ENCODE results near the gene HDAC4. TPM values are rescaled to one million over a fixed set of nuclear protein-coding genes. Genes with fewer than 3 reads are reported as not detected.

HDAC4 gene
- total and polyA plus RNA-seq, 10 of the 15 experiments (the other 5 are each of a cell fraction or from before 2014, with no cell fraction given) = 0.22 to 15.7 (median 4.8) TPM

DNA sequence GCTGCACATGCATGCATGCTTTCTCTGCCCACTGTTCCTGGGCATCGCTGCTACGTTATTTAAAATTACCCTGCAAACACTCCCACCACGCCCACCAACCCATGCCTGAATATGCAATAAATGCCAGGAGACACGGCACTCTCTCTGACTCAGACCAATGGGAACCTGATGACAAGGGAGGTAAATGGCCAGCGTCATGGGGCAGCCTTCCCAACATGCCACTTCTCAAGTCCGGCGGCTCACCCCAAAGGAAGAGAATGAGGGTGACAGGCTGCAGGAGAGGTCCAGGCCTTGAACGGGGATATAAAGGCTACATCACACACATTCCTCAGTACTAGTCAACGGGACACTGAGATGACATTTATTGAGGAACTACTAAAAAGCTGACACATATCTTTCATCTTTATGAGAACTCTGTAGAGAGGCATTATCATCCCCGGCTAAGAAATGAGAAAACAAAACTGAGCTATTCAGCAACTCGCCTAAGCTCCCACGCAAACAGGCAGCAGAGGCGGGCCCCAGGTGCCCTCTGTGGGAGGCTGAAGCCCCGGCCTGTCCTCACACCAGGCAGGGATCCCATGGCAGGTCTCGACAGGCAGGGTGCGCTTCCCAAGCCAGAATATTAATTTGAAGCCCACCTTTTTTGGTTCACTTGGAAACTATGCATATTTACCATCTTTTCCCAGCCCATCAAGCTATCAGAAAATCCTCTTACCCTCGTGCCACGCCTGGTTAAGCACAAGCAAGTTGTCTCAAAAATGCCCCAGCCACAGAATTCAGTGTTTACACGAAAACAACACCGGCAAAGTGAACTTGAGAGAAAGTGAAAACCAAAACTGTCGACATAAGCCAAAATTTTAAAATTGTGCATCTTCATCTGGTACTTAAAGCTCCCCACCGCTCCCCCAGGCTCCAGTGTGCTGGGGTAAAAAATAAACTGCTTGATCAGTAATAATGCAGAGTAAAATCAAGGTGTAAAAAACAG lies 166.3 kb downstream of the HDAC4 start:
- in situ Hi-C loops (cut with MboI) = no loop called here
- WGBS (ENCODE audit: insufficient coverage, insufficient replicate concordance, low lambda C conversion rate, missing lambda C conversion rate) = 56% methylated on average over 22 of the region's 22 CpGs
- Histone ChIP-seq H2AFZ (ENCODE audit: control insufficient read depth, low read depth, low read length) (no peak overlapping the region), H3K79me2 (ENCODE audit: control insufficient read depth, insufficient read depth, low read length) (no peaks in the 10 kb centered on the region), H3K9ac (ENCODE audit: control insufficient read depth, insufficient read depth, low read length) (no peak overlapping the region), H3K4me1 (ENCODE audit: control insufficient read depth, insufficient read depth, low read length) (no peaks in the 10 kb centered on the region), H3K27me3 (replicated peaks in 1 of 2; ENCODE audit: control insufficient read depth in 2 of 2, insufficient read depth in 2 of 2, low read length in 1 of 2) (no peaks in the 10 kb centered on the region), H3K9me3 (replicated peaks; ENCODE audit: control insufficient read depth, insufficient read depth, low read length) (no peaks in the 10 kb centered on the region), H4K20me1 (ENCODE audit: control insufficient read depth, insufficient read depth) (peaks cover 10% of the 10 kb centered on the region), H3K4me3 (no peak overlapping the region), H3K36me3 (ENCODE audit: control insufficient read depth in 2 of 2, insufficient read depth in 2 of 2, low read length in 1 of 2) (no peaks in the 10 kb centered on the region), H3K4me2 (ENCODE audit: control insufficient read depth, insufficient read depth) (no peak overlapping the region), H3K27ac (ENCODE audit: control insufficient read depth, insufficient read depth) (no peak overlapping the region)
- SMC1A ChIA-PET (ENCODE audit: uncharacterized antibody, unreplicated experiment) = interaction anchor here (1.1 to 1.4 kb wide), 4 partner anchors 13 to 147 kb away, joined by 3 to 5 read pairs (median 4); no protein-coding TSS in a partner anchor
- intact Hi-C loops (cut with micrococcal nuclease; ENCODE audit: unreplicated experiment) = no loop called here
- no peak for DNase-seq (ENCODE audit: low read depth, low spot score)
- CTCF ChIA-PET = interaction anchor here (1.0 kb wide), 1 partner anchor 18 kb away, joined by 3 read pairs; no protein-coding TSS in a partner anchor
- TSS peak; percentile 48 for BruUV-seq (replicated peaks)
- peak; percentile 78 for ATAC-seq
- POLR2A ChIA-PET = interaction anchor here (0.5 kb wide), 1 partner anchor 145 kb away, joined by 3 read pairs; no protein-coding TSS in a partner anchor
- no peak for FAIRE-seq
- RAD21 ChIA-PET (ENCODE audit: unreplicated experiment) = interaction anchor here (0.9 kb wide), 1 partner anchor 90 kb away, joined by 5 read pairs; no protein-coding TSS in a partner anchor
- no peak for TF ChIP-seq FOS (IDR thresholded peaks at IDR 0.05; ENCODE audit: borderline replicate concordance, extremely low read depth, insufficient read length)
- TF ChIP-seq, protein P1, sequence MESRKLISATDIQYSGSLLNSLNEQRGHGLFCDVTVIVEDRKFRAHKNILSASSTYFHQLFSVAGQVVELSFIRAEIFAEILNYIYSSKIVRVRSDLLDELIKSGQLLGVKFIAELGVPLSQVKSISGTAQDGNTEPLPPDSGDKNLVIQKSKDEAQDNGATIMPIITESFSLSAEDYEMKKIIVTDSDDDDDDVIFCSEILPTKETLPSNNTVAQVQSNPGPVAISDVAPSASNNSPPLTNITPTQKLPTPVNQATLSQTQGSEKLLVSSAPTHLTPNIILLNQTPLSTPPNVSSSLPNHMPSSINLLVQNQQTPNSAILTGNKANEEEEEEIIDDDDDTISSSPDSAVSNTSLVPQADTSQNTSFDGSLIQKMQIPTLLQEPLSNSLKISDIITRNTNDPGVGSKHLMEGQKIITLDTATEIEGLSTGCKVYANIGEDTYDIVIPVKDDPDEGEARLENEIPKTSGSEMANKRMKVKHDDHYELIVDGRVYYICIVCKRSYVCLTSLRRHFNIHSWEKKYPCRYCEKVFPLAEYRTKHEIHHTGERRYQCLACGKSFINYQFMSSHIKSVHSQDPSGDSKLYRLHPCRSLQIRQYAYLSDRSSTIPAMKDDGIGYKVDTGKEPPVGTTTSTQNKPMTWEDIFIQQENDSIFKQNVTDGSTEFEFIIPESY (IDR thresholded peaks at IDR 0.05) = no peak
- TF ChIP-seq, protein P2, sequence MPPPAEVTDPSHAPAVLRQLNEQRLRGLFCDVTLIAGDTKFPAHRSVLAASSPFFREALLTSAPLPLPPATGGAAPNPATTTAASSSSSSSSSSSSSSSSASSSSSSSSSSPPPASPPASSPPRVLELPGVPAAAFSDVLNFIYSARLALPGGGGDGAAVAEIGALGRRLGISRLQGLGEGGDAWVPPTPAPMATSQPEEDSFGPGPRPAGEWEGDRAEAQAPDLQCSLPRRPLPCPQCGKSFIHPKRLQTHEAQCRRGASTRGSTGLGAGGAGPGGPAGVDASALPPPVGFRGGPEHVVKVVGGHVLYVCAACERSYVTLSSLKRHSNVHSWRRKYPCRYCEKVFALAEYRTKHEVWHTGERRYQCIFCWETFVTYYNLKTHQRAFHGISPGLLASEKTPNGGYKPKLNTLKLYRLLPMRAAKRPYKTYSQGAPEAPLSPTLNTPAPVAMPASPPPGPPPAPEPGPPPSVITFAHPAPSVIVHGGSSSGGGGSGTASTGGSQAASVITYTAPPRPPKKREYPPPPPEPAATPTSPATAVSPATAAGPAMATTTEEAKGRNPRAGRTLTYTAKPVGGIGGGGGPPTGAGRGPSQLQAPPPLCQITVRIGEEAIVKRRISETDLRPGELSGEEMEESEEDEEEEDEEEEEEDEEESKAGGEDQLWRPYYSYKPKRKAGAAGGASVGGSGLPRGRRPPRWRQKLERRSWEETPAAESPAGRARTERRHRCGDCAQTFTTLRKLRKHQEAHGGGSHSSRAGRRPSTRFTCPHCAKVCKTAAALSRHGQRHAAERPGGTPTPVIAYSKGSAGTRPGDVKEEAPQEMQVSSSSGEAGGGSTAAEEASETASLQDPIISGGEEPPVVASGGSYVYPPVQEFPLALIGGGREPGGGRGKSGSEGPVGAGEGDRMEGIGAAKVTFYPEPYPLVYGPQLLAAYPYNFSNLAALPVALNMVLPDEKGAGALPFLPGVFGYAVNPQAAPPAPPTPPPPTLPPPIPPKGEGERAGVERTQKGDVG (CRISPR knock-in tag; IDR thresholded peaks at IDR 0.05) = no peak
- TF ChIP-seq IKZF1 (conservative IDR thresholded peaks at IDR 0.05) = 0 out of 2 replicates have a peak, but pooled peaks have one; percentile 12
- no peak for TF ChIP-seq NFIC (IDR thresholded peaks at IDR 0.05; ENCODE audit: low read depth, low read length)
- TF ChIP-seq, protein P3, sequence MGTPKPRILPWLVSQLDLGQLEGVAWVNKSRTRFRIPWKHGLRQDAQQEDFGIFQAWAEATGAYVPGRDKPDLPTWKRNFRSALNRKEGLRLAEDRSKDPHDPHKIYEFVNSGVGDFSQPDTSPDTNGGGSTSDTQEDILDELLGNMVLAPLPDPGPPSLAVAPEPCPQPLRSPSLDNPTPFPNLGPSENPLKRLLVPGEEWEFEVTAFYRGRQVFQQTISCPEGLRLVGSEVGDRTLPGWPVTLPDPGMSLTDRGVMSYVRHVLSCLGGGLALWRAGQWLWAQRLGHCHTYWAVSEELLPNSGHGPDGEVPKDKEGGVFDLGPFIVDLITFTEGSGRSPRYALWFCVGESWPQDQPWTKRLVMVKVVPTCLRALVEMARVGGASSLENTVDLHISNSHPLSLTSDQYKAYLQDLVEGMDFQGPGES (IDR thresholded peaks at IDR 0.05) = no peak
- no peak for TF ChIP-seq IRF4 (IDR thresholded peaks at IDR 0.05; ENCODE audit: low read depth, low read length)
- TF ChIP-seq MTA2 (IDR thresholded peaks at IDR 0.05; ENCODE audit: low read depth) = no peak
- no peak for TF ChIP-seq TBL1XR1 (IDR thresholded peaks at IDR 0.05; ENCODE audit: low read depth, low read length)
- TF ChIP-seq, protein P4, sequence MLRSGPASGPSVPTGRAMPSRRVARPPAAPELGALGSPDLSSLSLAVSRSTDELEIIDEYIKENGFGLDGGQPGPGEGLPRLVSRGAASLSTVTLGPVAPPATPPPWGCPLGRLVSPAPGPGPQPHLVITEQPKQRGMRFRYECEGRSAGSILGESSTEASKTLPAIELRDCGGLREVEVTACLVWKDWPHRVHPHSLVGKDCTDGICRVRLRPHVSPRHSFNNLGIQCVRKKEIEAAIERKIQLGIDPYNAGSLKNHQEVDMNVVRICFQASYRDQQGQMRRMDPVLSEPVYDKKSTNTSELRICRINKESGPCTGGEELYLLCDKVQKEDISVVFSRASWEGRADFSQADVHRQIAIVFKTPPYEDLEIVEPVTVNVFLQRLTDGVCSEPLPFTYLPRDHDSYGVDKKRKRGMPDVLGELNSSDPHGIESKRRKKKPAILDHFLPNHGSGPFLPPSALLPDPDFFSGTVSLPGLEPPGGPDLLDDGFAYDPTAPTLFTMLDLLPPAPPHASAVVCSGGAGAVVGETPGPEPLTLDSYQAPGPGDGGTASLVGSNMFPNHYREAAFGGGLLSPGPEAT (IDR thresholded peaks at IDR 0.05; ENCODE audit: low read depth) = no peak
- TF ChIP-seq PML (IDR thresholded peaks at IDR 0.05; ENCODE audit: low read length) = no peak
- TF ChIP-seq, protein P5, sequence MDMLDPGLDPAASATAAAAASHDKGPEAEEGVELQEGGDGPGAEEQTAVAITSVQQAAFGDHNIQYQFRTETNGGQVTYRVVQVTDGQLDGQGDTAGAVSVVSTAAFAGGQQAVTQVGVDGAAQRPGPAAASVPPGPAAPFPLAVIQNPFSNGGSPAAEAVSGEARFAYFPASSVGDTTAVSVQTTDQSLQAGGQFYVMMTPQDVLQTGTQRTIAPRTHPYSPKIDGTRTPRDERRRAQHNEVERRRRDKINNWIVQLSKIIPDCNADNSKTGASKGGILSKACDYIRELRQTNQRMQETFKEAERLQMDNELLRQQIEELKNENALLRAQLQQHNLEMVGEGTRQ (IDR thresholded peaks at IDR 0.05; ENCODE audit: borderline replicate concordance, low read depth, low read length) = no peak
- TF ChIP-seq PAX5 (IDR thresholded peaks at IDR 0.05; ENCODE audit: borderline replicate concordance, low read depth, low read length) = 0 out of 2 replicates have a peak, but pooled peaks have one; percentile 51

Data from GM12878 (cell line).